CD4-positive, alpha-beta memory T cell (primary cell): ENCODE data around the gene UBFD1. TPM values are rescaled to one million over a fixed set of nuclear protein-coding genes. Genes with fewer than 3 reads are reported as not detected.

Source experiments
- polyA plus RNA-seq, 2 donors: library from polyadenylated mRNA; unstranded; fragments of 300-500 nt; fragmentation: Illumina TruSeq; gene quantifications; one replicate each; pipeline ENCODE4 v1.2.3, GENCODE V29; 2021
- total RNA-seq, 2 experiments: library from RNA; stranded (reverse); gene quantifications; one replicate each; pipeline ENCODE4 v1.2.3, GENCODE V29; 2021

UBFD1 gene
- total and polyA plus RNA-seq, 4 experiments from 2014 or later: 11.9 to 41.2 (median 28.1) TPM

Other genes starting within 250 kb of the UBFD1 start
- 10 to 100 TPM; 19.7 to 24.7 TPM for gene COG7, start 104.5 kb upstream of the UBFD1 start, total RNA-seq
- gene COG7, start 104.5 kb upstream of the UBFD1 start, polyA plus RNA-seq: 10 to 100 TPM; 11.4 to 13.0 TPM
- gene GGA2, start 47.2 kb upstream of the UBFD1 start, total RNA-seq: 100 to 1,000 TPM; 114 to 118 TPM
- gene GGA2, start 47.2 kb upstream of the UBFD1 start, polyA plus RNA-seq: 10 to 100 TPM; 49.2 to 49.6 TPM
- gene EARS2, start 377 bp upstream of the UBFD1 start, total RNA-seq: 10 to 100 TPM; 13.6 to 16.0 TPM
- gene EARS2, start 377 bp upstream of the UBFD1 start, polyA plus RNA-seq: 10 to 100 TPM; 11.4 to 15.6 TPM
- gene NDUFAB1, start 38.6 kb downstream of the UBFD1 start, total RNA-seq: 10 to 100 TPM; 45.4 to 45.7 TPM
- gene NDUFAB1, start 38.6 kb downstream of the UBFD1 start, polyA plus RNA-seq: 100 to 1,000 TPM; 197 to 241 TPM
- 10 to 100 TPM; 12.4 to 15.0 TPM for gene PALB2, start 83.6 kb downstream of the UBFD1 start, total RNA-seq
- 1 to 10 TPM; 5.4 to 7.2 TPM for gene PALB2, start 83.6 kb downstream of the UBFD1 start, polyA plus RNA-seq
- gene DCTN5, start 83.7 kb downstream of the UBFD1 start, total RNA-seq: 10 to 100 TPM; 55.8 to 60.2 TPM
- 10 to 100 TPM; 55.9 to 59.5 TPM for gene DCTN5, start 83.7 kb downstream of the UBFD1 start, polyA plus RNA-seq
- 1 to 10 TPM; 3.0 to 3.5 TPM for gene PLK1, start 121.2 kb downstream of the UBFD1 start, total RNA-seq
- under 1 TPM in 1 of 2 donors, not detected in 1; 0.18 TPM for gene PLK1, start 121.2 kb downstream of the UBFD1 start, polyA plus RNA-seq
- gene ERN2, start 155.5 kb downstream of the UBFD1 start, total RNA-seq: not detected
- not detected for gene ERN2, start 155.5 kb downstream of the UBFD1 start, polyA plus RNA-seq
- gene CHP2, start 197.3 kb downstream of the UBFD1 start, total RNA-seq: not detected
- not detected for gene CHP2, start 197.3 kb downstream of the UBFD1 start, polyA plus RNA-seq